Jurkat, Clone E6-1 (cell line): ENCODE results near the gene KATNB1.
"Not testable (repeated sequence)": the region's sequence is repeated elsewhere in the genome, so short reads cannot be mapped to it uniquely, and the experiment has no call there.

Source experiments
- DNase-seq: peaks from one replicate; pipeline ENCODE4 v3.0.0-alpha.2; 2011; ENCODE audit warnings: low read depth, low spot score
- H3K4me3 ChIP-seq: 2 replicates; pipeline ENCODE4 v1.5.1; 2011; ENCODE audit warnings: mild to moderate bottlenecking, low read length, control low read depth, moderate library complexity

The KATNB1 gene

DNA sequence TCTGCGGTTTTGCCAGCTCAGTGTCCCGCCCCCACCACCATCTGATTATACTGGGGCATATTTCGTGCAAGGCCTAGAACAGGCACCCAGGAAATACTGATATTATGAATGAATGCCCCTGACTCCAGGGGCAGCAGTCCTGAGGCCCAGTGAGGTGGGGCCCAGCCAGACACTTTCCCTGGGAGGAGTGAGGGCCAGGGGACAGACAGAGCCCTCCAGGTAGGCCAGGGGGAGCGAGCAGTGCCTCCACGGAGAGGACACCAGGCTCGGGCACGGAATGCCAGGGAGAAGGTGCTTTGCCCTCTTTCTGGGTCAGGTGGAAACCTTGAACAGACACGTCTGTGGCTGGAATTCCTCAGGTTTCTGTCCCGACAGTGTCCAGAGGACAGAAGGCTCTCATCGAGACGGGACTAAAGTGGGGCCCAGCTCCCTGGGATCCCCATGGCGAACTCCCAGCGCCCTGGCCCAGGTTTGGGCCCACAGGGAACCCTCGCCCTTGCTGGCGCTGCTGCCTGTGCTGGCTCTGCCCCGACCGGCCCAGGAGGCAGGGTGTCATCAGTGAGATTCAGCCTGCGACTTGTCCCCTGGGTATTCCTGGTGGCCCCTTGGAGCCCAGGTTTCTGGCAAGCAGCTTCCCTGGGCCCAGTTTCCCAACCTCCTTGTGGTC is 4.3 kb downstream of the KATNB1 start:
- DNase-seq: no peak
- H3K4me3 ChIP-seq: no peak overlapping the region

GRCh38 chr16:57740423-57741071 is 5.0 kb downstream of the KATNB1 start:
- no peak for DNase-seq
- H3K4me3 ChIP-seq: no peak overlapping the region

DNA sequence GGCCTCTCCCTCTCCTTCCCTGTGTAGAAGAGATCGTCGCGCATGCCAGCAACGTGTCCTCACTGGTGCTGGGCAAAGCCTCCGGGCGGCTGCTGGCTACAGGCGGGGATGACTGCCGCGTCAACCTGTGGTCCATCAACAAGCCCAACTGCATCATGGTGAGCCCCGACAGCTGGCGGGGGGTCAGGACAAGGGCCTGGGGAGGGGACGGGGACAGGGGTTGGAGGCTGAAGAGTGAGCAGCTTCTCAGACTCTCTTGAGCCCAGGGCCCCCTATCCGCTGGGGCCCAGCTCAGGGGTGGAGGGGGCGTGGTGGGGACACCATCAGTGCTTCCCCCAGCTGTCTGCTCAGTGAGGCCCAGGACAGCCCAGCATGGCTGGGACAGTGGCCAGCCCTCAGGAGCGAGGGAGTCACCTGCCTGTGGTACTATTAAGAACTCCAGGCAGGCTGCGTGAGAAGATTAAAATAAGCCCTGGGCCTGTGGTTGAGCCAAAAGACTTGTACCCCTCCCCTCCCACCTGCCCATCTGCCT is 6.2 kb downstream of the KATNB1 start:
- no peak for DNase-seq
- no peak overlapping the region for H3K4me3 ChIP-seq

- no peak for DNase-seq
- H3K4me3 ChIP-seq: no peak overlapping the region
These were observed 7.0 kb downstream of the KATNB1 start for GRCh38 chr16:57742543-57742942.

GRCh38 chr16:57743458-57743857 is 7.9 kb downstream of the KATNB1 start:
- no peak overlapping the region for H3K4me3 ChIP-seq
- no peak for DNase-seq

DNA sequence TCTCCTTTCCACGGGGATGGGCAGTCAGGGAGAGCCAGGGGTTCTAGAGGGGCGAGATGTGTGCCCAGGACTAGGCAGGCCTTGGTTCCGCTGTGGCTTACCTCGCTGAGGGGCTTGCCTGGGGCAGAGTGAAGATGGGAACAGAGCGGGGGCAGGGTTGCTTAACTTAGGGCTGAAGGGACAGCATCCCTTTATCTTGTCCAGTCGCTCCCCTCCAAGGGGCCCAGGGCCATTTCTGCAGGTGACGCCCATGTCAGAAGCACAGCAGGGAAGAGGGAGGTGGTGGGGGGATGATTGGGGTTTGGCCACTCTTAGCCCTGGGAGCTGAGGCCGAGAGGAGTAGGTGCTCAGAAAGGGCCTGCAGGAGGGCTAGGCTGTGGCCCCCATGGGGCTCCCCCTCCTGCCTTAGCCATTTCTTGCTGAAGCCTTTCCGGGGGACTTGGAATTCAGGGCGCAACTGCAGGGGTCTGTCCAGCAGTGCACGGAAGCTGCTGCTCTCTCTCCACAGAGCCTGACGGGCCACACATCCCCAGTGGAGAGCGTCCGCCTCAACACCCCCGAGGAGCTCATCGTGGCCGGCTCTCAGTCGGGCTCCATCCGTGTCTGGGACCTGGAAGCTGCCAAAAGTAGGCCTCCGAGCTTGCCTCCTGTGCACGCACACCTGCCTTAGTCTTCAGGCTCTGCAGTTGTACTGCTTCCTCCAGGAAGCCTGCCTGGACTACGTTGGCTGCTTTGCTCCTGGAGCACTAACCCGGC is 8.5 kb downstream of the KATNB1 start:
- H3K4me3 ChIP-seq: no peak overlapping the region
- no peak for DNase-seq

- DNase-seq: no peak
- H3K4me3 ChIP-seq: no peak overlapping the region
These were observed 9.0 kb downstream of the KATNB1 start for GRCh38 chr16:57744642-57744903.

DNA sequence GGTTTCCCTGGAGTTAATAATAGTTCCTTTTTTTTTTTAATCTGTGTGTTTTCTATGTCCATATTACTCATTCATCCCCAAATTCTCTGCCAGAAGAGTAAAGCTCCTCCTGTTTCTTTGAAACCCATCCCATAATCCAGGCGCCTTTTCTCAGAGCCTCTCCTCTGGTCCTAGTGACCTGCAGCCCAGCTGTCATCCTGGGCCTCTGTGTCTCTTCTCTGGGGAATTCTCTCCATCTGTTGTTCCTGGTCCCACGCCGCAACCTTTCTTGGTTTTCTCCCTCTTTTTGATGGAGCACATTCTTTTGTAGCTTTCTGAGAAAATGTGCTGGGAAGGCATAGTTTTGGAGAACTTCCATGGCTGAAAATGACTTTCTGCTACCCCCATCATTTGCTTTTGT is 10.2 kb downstream of the KATNB1 start:
- H3K4me3 ChIP-seq: no peak overlapping the region
- DNase-seq: no peak

DNA sequence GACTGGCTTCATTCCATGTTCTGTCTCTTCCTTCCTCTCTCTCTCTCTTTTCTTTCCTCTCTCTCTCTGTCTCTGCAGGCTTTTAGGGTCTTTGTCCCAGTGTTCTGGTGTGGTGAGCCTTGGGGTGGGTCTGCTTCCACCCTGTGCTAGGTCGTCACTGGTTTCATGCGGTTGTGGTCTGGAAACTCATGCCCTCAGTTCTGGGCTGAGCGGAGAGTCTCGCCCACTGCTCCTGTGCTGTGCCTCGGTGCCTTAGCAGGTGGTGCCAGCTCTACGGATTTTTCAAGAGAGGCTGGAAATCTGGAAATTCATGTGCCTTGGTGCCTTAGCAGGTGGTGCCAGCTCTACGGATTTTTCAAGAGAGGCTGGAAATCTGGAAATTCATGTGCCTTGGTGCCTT is 10.7 kb downstream of the KATNB1 start:
- H3K4me3 ChIP-seq, DNase-seq: not testable (repeated sequence)

GRCh38 chr16:57747091-57747490 is 11.5 kb downstream of the KATNB1 start:
- no peak for DNase-seq
- H3K4me3 ChIP-seq: no peak overlapping the region

DNA sequence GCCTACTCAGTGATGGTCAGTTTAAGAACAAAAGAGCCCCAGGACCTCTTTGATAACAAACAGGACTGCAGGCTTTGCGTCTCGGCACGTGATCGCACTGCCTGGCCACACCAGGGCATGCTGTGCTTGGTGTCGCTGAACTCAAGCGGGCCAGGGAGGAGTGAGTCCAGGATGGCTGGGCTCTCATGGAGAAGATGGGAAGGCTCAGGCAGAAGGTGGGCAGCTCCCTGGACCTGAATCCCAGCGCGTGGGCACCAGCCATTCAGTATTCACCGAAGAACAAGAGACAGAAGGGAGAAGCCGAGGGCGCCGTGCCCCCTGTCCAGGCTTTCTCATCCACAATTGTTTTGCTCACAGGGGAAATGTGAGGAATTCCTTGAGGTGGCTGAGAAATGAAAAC is 11.9 kb downstream of the KATNB1 start:
- H3K4me3 ChIP-seq: no peak overlapping the region
- DNase-seq: no peak

- no peak overlapping the region for H3K4me3 ChIP-seq
- no peak for DNase-seq
These were observed 12.4 kb downstream of the KATNB1 start for GRCh38 chr16:57747996-57748395.

- no peak for DNase-seq
These were observed 13.0 kb downstream of the KATNB1 start for GRCh38 chr16:57748596-57748995.

DNA sequence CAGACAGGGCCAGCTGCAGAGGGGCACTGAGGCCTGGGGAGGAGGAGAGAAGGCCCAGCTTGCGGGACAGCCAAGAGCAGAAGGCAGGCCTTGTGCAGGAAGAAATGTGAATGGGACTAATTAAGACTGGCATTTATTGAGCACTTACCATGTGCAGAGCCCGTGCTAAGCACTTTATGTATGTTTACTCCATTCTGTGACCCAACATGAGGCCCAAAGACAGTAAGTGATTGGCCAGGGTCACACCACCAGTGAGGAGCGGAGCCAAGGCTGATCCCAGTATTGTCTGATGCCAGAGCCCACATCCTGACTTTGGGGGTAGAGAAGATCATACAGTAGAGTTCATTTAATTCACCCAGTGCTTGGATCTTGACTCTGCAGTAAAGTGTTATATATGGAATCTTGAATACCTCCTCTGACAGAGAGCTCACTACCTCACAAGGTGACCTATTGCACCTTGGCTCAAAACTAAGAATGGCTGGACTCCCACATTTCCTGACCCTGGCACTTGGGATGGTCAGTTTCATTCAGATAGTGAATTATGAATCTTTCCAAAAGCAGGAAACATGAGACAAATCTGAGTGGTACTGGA is 13.6 kb downstream of the KATNB1 start:
- H3K4me3 ChIP-seq: no peak overlapping the region
- DNase-seq: no peak

More at GRCh38 chr16:57748596-57748995, 13.0 kb downstream of the KATNB1 start:
- H3K4me3 ChIP-seq: no peak overlapping the region

- no peak overlapping the region for H3K4me3 ChIP-seq
These were observed 14.4 kb downstream of the KATNB1 start for GRCh38 chr16:57749856-57750452.

DNA sequence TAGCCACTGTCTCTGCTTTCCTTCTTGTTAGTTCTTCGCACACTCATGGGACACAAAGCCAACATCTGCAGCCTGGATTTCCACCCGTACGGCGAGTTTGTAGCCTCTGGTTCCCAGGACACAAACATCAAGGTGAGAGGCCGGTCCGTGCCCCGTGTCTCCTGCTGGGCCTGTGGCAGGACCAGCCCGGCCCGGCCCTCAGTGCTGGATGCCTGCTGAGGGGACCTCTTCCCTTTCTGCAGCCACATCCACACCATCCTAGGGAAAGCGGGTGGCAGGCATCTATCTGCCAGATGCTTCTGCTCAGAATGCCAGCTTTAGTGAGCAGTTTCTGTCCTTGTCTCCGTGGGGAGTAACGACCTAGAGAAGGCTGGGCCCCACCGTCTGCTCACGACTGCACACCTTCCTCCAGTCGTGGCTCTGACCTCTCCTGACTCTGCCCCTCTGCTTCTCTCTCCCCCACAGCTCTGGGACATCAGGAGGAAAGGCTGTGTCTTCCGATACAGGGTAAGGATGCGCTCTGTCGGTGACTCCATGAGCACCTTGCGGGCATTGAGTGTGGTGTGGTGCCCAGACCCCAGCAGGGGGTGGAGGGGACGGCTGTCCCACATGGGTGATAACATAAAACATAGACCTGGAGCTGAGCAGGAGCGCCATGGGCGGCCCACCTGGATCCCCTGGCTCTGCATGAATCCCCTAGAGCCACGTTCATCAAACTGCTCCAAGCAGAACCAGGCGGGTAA is 15.4 kb downstream of the KATNB1 start:
- DNase-seq: no peak
- no peak overlapping the region for H3K4me3 ChIP-seq

More at GRCh38 chr16:57749856-57750452, 14.4 kb downstream of the KATNB1 start:
- DNase-seq: no peak

DNA sequence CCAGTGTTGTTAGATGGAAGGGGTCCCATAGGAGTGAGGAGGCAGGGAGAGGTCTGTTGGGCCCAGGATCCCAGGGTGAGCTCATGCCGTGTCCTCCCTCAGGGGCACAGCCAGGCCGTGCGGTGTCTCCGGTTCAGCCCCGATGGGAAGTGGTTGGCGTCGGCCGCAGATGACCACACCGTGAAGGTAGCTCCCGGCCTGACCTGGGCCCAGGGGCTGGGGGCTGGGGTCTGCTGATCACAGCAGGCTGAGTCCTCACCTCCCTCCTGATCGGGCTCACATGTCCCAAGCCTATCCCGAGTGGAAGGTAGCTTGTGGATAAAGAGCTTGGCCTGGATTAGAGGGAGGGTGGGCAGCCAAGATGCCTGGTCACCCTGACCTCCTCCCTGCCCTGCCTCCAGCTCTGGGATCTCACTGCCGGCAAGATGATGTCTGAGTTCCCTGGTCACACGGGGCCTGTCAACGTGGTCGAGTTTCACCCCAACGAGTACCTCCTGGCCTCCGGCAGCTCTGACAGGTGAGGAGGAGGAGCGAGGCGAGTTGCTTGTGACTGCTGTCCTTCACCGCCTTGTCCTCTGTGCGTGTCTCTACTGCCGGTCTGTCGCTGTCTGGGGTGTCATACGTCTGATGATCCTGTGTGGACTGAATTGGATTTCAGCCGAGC is 16.1 kb downstream of the KATNB1 start:
- no peak overlapping the region for H3K4me3 ChIP-seq
- DNase-seq: no peak

DNA sequence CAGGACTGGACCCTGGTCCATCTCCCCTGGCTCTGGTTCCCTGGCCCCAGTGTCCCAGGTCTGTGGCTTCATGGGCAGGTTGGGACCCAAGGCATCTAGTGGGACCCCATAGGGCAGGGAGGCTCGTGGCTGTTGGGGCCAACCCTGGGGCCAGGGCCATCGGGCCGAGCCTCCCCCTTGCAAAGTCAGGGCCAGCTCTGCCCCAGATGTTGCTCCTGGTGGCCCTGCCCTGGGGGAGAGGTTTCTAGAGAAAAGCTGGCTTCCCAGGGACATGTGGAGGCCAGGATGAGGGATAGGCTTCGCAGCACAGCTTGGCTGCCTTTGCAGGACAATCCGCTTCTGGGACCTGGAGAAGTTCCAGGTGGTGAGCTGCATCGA is 16.6 kb downstream of the KATNB1 start:
- H3K4me3 ChIP-seq: no peak overlapping the region
- no peak for DNase-seq
